Myometrial cell (primary cell): ENCODE results near the gene PHTF1. TPM values are rescaled to one million over a fixed set of nuclear protein-coding genes. Genes with fewer than 3 reads are reported as not detected.

Experiments used
- total RNA-seq: library from RNA; depleted of rRNA; stranded (reverse); fragments of >200 nt; gene quantifications from 2 replicates; pipeline ENCODE4 v1.2.3, GENCODE V29; 2015

The PHTF1 gene
- 27.1 and 36.9 TPM in 2 replicates for total RNA-seq

DNA sequence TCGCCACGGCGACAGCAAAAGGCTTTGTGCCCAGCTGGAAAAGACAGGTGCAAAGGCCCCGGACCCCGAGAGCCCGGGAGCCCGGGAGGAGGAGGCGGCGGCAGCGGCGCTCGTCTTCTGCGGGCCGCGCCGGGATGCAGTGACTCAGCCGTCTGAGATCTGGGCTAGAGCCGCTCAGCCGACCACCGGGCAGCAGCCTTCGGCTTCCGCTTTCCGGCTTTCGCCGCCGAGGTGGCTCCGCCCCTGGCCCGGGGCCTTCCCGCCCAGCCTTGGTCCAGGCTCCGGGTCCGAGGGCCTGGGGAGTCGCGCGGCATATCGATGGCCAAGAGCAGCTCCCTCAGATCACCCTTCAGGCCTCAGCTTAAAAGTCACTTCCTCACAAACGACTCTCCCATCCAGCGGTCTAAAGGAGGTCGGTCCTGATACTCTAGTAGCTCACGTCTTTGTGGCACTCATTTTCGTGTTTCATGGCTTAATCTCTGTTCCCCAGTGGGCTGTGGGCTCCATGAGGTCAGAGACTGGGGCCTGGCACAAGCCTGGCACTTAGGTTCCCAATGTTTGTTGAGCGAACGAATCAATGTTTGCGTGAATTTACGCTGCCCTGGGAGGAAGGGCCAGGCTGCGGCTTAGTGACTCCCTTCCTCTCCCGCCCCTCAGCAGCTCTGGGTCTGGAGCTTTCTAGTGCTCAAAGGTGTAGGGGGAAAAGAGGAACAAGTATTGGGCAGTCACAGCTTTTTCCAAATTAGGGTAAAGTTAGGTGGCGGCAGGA is at the start of gene PHTF1:
Gene PHTF1 (minus strand): TSS at position 154 of the 769 bp plus-strand sequence. CDS start 783 bp downstream, outside the sequence.

Other genes with a start within 250 kb of the PHTF1 start
- 5.2 and 6.2 TPM in 2 replicates for gene RSBN1, start 53.0 kb upstream of the PHTF1 start, total RNA-seq
- gene PTPN22, start 112.2 kb upstream of the PHTF1 start, total RNA-seq: 1.4 and 1.7 TPM in 2 replicates
- not detected in 2 replicates for gene BCL2L15, start 128.1 kb upstream of the PHTF1 start, total RNA-seq
- 14.0 and 21.6 TPM in 2 replicates for gene AP4B1, start 145.3 kb upstream of the PHTF1 start, total RNA-seq
- 2.9 and 3.9 TPM in 2 replicates for gene DCLRE1B, start 145.8 kb upstream of the PHTF1 start, total RNA-seq
- gene HIPK1, start 169.8 kb upstream of the PHTF1 start, total RNA-seq: 12.7 and 17.5 TPM in 2 replicates
- gene OLFML3, start 220.0 kb upstream of the PHTF1 start, total RNA-seq: 153 and 175 TPM in 2 replicates